HepG2 (cell line): ENCODE data around the gene CPT1C. TPM values are rescaled to one million over a fixed set of nuclear protein-coding genes. Genes with fewer than 3 reads are reported as not detected.
A peak's percentile ranks its signal among the peaks of the same experiment; 100 is the strongest.

Experiments
- DNMT3B ChIP-seq: conservative IDR thresholded peaks from 2 replicates; pipeline ENCODE4 v1.6.1; 2016; ENCODE audit warnings: missing biosample characterization, control low read depth
- HNF1B ChIP-seq: sonication (generic); formaldehyde crosslinking; IDR thresholded peaks from 2 replicates; pipeline ENCODE4 v1.5.1; 2020; ENCODE audit warnings: mild to moderate bottlenecking, moderate library complexity, missing genetic modification reagents
- IKZF1 ChIP-seq: fragments of 450-650 bp; IDR thresholded peaks from 2 replicates; pipeline ENCODE4 v1.7.1; 2016
- IRX3 ChIP-seq: sonication (generic); formaldehyde crosslinking; IDR thresholded peaks from 2 replicates; pipeline ENCODE4 v1.8.1; 2023; ENCODE audit warnings: mild to moderate bottlenecking, low read depth, missing genetic modification reagents, borderline replicate concordance
- KAT8 ChIP-seq: IDR thresholded peaks from 2 replicates; pipeline ENCODE4 v1.6.1; 2016; ENCODE audit warnings: missing genetic modification reagents, missing compliant biosample characterization
- KDM4B ChIP-seq: sonication (generic); formaldehyde crosslinking; IDR thresholded peaks from 2 replicates; pipeline ENCODE4 v1.4.0; 2020; ENCODE audit warnings: missing genetic modification reagents
- MAFG ChIP-seq: sonication (generic); formaldehyde crosslinking; IDR thresholded peaks from 2 replicates; pipeline ENCODE4 v1.5.1; 2020; ENCODE audit warnings: mild to moderate bottlenecking, missing genetic modification reagents
- MZF1 ChIP-seq: sonication (generic); formaldehyde crosslinking; IDR thresholded peaks from 2 replicates; pipeline ENCODE4 v1.8.1; 2023; ENCODE audit warnings: mild to moderate bottlenecking, missing genetic modification reagents, borderline replicate concordance
- NFE2L2 ChIP-seq: fragments of 150-350 bp; IDR thresholded peaks from 2 replicates; pipeline ENCODE4 v1.6.1; 2014; ENCODE audit warnings: low read length
- NR2C2 ChIP-seq: sonication (generic); formaldehyde crosslinking; IDR thresholded peaks from 2 replicates; pipeline ENCODE4 v1.4.0; 2020; ENCODE audit warnings: missing genetic modification reagents, mild to moderate bottlenecking, moderate library complexity, borderline replicate concordance
- PCBP1 ChIP-seq: fragments of 200-400 bp; formaldehyde crosslinking; IDR thresholded peaks from 2 replicates; pipeline ENCODE4 v1.6.1; 2017; ENCODE audit warnings: mild to moderate bottlenecking, low read depth, low read length, borderline replicate concordance
- PHF20 ChIP-seq: sonication (generic); formaldehyde crosslinking; IDR thresholded peaks from 2 replicates; pipeline ENCODE4 v1.5.0; 2020; ENCODE audit warnings: mild to moderate bottlenecking, missing genetic modification reagents
- RERE ChIP-seq: IDR thresholded peaks from 2 replicates; pipeline ENCODE4 v1.6.1; 2016; ENCODE audit warnings: low read depth, missing genetic modification reagents, missing compliant biosample characterization
- SP4 ChIP-seq: sonication (generic); formaldehyde crosslinking; IDR thresholded peaks from 2 replicates; pipeline ENCODE4 v1.8.1; 2023; ENCODE audit warnings: mild to moderate bottlenecking, missing genetic modification reagents
- ZBTB21 ChIP-seq: sonication (generic); formaldehyde crosslinking; IDR thresholded peaks from 2 replicates; pipeline ENCODE4 v1.4.0; 2020; ENCODE audit warnings: missing genetic modification reagents
- ZC3H4 ChIP-seq: sonication (generic); formaldehyde crosslinking; IDR thresholded peaks from 2 replicates; pipeline ENCODE4 v1.4.0; 2020; ENCODE audit warnings: missing genetic modification reagents, borderline replicate concordance
- ZMAT3 ChIP-seq: sonication (generic); formaldehyde crosslinking; conservative IDR thresholded peaks from 2 replicates; pipeline ENCODE4 v1.7.0; 2021; ENCODE audit warnings: missing genetic modification reagents
- ZNF10 ChIP-seq: sonication (generic); formaldehyde crosslinking; IDR thresholded peaks from 2 replicates; pipeline ENCODE4 v1.4.0; 2020; ENCODE audit warnings: mild to moderate bottlenecking, low read depth, missing genetic modification reagents, borderline replicate concordance
- ZNF329 ChIP-seq: sonication (generic); formaldehyde crosslinking; IDR thresholded peaks from 2 replicates; pipeline ENCODE4 v1.9.0; 2021; ENCODE audit warnings: low read depth, mild to moderate bottlenecking, missing genetic modification reagents
- ZNF337 ChIP-seq: sonication (generic); formaldehyde crosslinking; IDR thresholded peaks from 2 replicates; pipeline ENCODE4 v1.5.1; 2020; ENCODE audit warnings: missing genetic modification reagents, low read depth, mild to moderate bottlenecking, borderline replicate concordance
- ZNF382 ChIP-seq: sonication (generic); formaldehyde crosslinking; IDR thresholded peaks from 2 replicates; pipeline ENCODE4 v1.5.0; 2020; ENCODE audit warnings: missing genetic modification reagents, mild to moderate bottlenecking, borderline replicate concordance
- ZNF710 ChIP-seq: sonication (generic); formaldehyde crosslinking; IDR thresholded peaks from 2 replicates; pipeline ENCODE4 v1.5.0; 2020; ENCODE audit warnings: mild to moderate bottlenecking, missing genetic modification reagents, borderline replicate concordance
- polyA plus RNA-seq, 8 experiments: library from polyadenylated mRNA; depleted of rRNA in 3 of 8; stranded (reverse) in 7 of 8; unstranded in 1 of 8; fragments of >200 nt; fragmentation: Illumina TruSeq in 4 of 8; extraction: Trizol in 4 of 8; gene quantifications; 2 replicates each; pipeline versions ENCODE4 v1.2.1 to v1.2.3, GENCODE V29; 2011 to 2016; ENCODE audit warnings: low read depth in 4 of 8, missing spikeins in 1 of 8, mixed read lengths in 1 of 8; ENCODE audit not compliant: insufficient read depth in 1 of 8
- total RNA-seq, 5 experiments: library from RNA; depleted of rRNA; stranded (reverse); fragments of >200 nt; fragmentation: Illumina TruSeq; extraction: Trizol; gene quantifications; 2 replicates each; pipeline ENCODE4 v1.2.3, GENCODE V29; 2016; ENCODE audit warnings: low read depth in 1 of 5

Gene CPT1C
- total and polyA plus RNA-seq, 2 of the 13 experiments (the other 11 are each of a cell fraction or from before 2014, with no cell fraction given), result 0.18 TPM; not detected in 1

GRCh38 chr19:49677231-49677900 lies 13.6 kb upstream of the CPT1C start, which contains the start of gene PRMT1 (continued):
- TF ChIP-seq HNF1B (CRISPR knock-in tag) (peak; percentile 84), DNMT3B (0 out of 2 replicates have a peak, but pooled peaks have one; percentile 46), NFE2L2 (no peak), ZNF382 (CRISPR knock-in tag) (no peak), ZNF337 (no peak), ZNF329 (no peak), ZBTB21 (CRISPR knock-in tag) (no peak), ZNF710 (CRISPR knock-in tag) (peak; percentile 66; the same call in 1 of the 2 replicates), MZF1 (CRISPR knock-in tag) (no peak), PHF20 (CRISPR knock-in tag) (no peak), ZC3H4 (no peak), KAT8 (CRISPR knock-in tag) (peak; percentile 61; the same call in 1 of the 2 replicates), SP4 (CRISPR knock-in tag) (no peak), IKZF1 (no peak), NR2C2 (CRISPR knock-in tag) (peak; percentile 3; the same call in 1 of the 2 replicates), RERE (CRISPR knock-in tag) (0 out of 2 replicates have a peak, but pooled peaks have one; percentile 29), MAFG (CRISPR knock-in tag) (no peak), KDM4B (CRISPR knock-in tag) (no peak; the same call in 1 of the 2 replicates), ZMAT3 (peak; percentile 86; the same call in 1 of the 2 replicates), ZNF10 (no peak), PCBP1 (no peak), IRX3 (CRISPR knock-in tag) (no peak)
